ENCODE data around the gene LUZP2.

Gene LUZP2

DNA sequence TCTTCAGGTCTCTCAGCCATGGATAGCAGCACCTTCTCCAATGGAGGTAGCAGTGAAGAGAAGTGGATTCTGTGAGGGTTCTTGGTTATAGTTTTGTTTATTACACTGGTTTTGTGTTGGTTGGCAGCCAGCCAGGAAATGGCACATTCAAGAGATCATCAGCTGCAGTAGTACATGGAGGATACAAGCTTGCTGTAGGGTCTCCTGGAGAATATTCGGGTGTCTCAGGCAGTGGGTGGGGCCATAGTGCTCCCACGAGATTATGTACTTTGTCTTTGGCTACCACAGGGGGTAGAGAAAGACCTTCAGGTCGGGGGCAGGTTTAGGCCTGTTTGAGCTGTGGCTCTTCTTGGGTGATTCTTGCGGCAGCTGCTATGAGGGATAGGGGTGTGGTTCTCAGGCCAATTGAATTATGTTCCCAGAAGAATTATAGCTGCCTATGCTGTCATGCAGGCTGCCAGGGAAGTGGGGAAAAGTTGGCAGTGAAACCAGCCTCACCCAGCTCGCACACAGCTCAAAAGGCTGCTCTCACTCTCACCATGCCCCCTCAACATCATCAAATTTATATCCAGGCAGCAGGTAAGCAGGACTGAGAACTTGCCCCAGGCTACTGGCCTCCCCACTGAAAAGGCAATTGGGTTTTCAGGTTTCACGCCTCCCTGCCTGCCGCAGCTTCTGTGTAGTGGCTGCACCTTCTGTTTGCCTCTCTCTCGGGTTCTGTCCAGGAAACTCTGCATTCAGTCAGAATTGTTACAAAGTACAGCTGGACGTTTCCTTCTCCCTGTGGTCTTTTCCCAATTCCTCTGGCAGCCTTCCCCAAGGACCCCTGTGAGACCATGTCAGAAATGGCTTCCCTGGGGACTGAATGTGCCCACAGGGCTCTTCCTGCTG, 435.5 kb downstream of the LUZP2 start:
- no peak overlapping the region for H3K4me3 ChIP-seq
- no peaks in the 10 kb centered on the region for H3K4me1 ChIP-seq
- TF ChIP-seq, protein P1, sequence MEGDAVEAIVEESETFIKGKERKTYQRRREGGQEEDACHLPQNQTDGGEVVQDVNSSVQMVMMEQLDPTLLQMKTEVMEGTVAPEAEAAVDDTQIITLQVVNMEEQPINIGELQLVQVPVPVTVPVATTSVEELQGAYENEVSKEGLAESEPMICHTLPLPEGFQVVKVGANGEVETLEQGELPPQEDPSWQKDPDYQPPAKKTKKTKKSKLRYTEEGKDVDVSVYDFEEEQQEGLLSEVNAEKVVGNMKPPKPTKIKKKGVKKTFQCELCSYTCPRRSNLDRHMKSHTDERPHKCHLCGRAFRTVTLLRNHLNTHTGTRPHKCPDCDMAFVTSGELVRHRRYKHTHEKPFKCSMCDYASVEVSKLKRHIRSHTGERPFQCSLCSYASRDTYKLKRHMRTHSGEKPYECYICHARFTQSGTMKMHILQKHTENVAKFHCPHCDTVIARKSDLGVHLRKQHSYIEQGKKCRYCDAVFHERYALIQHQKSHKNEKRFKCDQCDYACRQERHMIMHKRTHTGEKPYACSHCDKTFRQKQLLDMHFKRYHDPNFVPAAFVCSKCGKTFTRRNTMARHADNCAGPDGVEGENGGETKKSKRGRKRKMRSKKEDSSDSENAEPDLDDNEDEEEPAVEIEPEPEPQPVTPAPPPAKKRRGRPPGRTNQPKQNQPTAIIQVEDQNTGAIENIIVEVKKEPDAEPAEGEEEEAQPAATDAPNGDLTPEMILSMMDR (IDR thresholded peaks at IDR 0.05), result no peak
- no peaks in the 10 kb centered on the region for H3K36me3 ChIP-seq
- peaks cover 0 to 5% (median 0%) of the 10 kb centered on the region in 3 donors for H3K9me3 ChIP-seq
- no peaks in the 10 kb centered on the region for H3K27me3 ChIP-seq
- intact Hi-C loops (cut with DNase I; ENCODE audit: low total_unique reads), result no loop called here
- no peak for DNase-seq
- H3K27ac ChIP-seq, result no peak overlapping the region

DNA sequence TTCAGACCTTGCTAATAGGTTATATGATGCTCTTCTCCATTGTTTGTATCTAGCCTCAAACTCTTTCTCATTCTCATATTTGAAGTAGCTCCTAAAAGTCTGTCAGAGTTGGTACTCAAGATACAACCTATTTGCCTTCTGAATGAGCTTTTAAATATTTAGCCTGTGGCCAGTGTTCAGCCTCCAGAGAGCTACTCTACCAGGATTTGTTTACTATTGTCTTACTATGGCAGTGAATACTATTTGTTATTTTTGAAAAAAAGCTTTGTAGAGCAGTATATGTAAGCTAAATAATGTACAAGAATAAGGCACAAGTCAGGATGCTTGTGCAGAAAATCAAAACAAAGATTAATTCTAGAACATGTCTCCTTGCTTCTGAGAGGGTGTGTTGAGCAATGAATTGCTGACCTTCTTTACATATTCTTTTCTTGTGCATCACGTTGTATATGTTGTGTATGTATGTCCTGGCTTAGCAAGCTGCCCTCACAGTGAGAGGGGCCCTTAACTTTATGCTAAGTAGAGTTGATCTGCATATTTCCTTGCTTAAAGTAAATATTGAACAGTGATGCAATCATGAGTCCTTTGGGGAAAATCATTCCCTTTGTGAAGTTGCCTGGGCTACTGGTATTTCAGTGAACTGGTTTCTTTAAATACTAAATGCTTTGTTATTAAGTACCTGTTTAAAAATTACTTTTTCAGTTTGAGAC, 438.0 kb downstream of the LUZP2 start:
- Histone ChIP-seq H3K9me3 (peaks cover 0 to 5% (median 0%) of the 10 kb centered on the region in 3 donors), H3K36me3 (no peaks in the 10 kb centered on the region), H3K27ac (no peak overlapping the region), H3K4me3 (no peak overlapping the region), H3K4me1 (no peaks in the 10 kb centered on the region), H3K27me3 (no peaks in the 10 kb centered on the region)
- intact Hi-C loops (cut with DNase I; ENCODE audit: low total_unique reads), result no loop called here
- TF ChIP-seq, protein P1 (IDR thresholded peaks at IDR 0.05), result no peak
- DNase-seq, result no peak

DNA sequence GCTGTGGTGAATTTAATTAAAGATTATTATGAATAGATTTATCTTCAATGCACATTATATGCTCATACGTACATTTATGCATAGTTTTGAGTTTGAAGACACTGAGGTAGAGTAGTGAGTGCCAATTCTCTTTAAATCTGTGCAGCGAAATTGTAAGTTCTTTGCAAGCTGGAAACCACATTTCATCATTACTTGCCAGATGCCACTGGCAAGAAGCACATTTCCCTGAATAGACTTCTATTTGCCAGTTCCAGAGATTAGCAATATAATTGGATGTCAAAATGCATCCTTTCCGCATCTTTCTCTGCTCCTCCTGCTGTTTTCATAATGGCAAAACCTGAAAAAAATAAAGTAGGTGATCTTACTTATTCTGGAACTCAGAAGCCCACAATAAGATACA, 448.0 kb downstream of the LUZP2 start:
- Histone ChIP-seq H3K36me3 (no peaks in the 10 kb centered on the region), H3K9me3 (no peaks in the 10 kb centered on the region), H3K4me1 (no peaks in the 10 kb centered on the region), H3K4me3 (no peak overlapping the region), H3K27ac (no peak overlapping the region), H3K27me3 (no peaks in the 10 kb centered on the region)
- TF ChIP-seq, protein P1 (IDR thresholded peaks at IDR 0.05), result no peak
- no peak for DNase-seq
- intact Hi-C loops (cut with DNase I; ENCODE audit: low total_unique reads), result no loop called here

DNA sequence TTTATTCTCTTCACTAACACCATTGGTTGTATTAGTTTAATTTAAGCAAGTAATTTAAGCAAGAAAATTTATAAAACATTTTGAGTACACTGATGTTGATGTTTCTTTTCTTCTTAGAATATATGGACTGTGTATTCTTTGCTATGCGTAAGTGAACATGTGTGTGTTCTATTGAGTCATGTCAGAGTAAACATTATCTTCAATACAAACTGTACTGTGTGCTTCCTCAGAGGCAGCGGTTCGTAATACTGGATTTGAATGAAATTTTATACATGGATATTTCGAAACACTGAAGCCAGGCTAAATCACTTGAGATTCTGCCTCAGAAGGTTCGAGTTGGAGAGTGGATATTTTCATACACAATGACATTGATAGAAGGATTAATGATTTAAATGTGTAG, 452.6 kb downstream of the LUZP2 start:
- no peaks in the 10 kb centered on the region for H3K27me3 ChIP-seq
- DNase-seq, result no peak
- no peak overlapping the region for H3K27ac ChIP-seq
- no peaks in the 10 kb centered on the region for H3K9me3 ChIP-seq
- no peak overlapping the region for H3K4me3 ChIP-seq
- intact Hi-C loops (cut with DNase I; ENCODE audit: low total_unique reads), result no loop called here
- H3K36me3 ChIP-seq, result no peaks in the 10 kb centered on the region
- TF ChIP-seq, protein P1 (IDR thresholded peaks at IDR 0.05), result no peak
- H3K4me1 ChIP-seq, result no peaks in the 10 kb centered on the region

DNA sequence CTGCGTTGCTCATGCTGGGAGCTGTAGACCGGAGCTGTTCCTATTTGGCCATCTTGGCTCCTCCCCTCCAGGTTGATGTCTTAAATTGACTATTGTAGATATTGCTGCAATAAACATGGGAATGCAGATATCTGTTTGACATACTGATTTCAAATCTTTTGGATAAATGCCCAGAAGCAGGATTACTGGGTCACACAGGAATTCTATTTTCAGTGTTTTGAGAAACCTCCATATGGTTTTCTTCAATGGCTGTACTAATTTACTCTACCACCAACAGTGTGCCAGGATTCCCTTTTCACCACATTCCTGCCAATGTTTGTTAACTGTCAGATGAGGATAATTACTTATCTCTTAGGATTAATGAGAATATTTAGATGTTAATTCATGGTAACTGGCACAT, 467.0 kb downstream of the LUZP2 start:
- Histone ChIP-seq H3K27me3 (no peaks in the 10 kb centered on the region), H3K36me3 (no peaks in the 10 kb centered on the region), H3K9me3 (no peaks in the 10 kb centered on the region), H3K4me1 (no peaks in the 10 kb centered on the region), H3K4me3 (no peak overlapping the region), H3K27ac (no peak overlapping the region)
- TF ChIP-seq, protein P1 (IDR thresholded peaks at IDR 0.05), result no peak
- no peak for DNase-seq
- intact Hi-C loops (cut with DNase I; ENCODE audit: low total_unique reads), result no loop called here

Data from tibial artery (tissue), 4 donors.